ENCODE results near the gene CAMTA1. TPM values are rescaled to one million over a fixed set of nuclear protein-coding genes. Genes with fewer than 3 reads are reported as not detected.

The CAMTA1 gene
- polyA plus RNA-seq, 1 donor from 2014 or later = 162 TPM

- H3K9me3 ChIP-seq (ENCODE audit: low read length) = no peaks in the 10 kb centered on the region
- no peaks in the 10 kb centered on the region for H4K20me1 ChIP-seq (ENCODE audit: insufficient read depth)
- no peak overlapping the region for H2AFZ ChIP-seq (ENCODE audit: low read depth, low read length)
- no peak overlapping the region for H3K9ac ChIP-seq (ENCODE audit: low read length)
- peaks cover 3% of the 10 kb centered on the region for H3K79me2 ChIP-seq (replicated peaks; ENCODE audit: insufficient read depth, low read length)
- no peaks in the 10 kb centered on the region for H3F3A ChIP-seq (ENCODE audit: insufficient read depth, low read length, poor library complexity, severe bottlenecking)
- no peaks in the 10 kb centered on the region for H3K36me3 ChIP-seq (ENCODE audit: insufficient read depth, low read length)
- H3K9me2 ChIP-seq (ENCODE audit: insufficient read depth, low read length) = no peaks in the 10 kb centered on the region
- no peak for TF ChIP-seq TAF1 (IDR thresholded peaks at IDR 0.05; ENCODE audit: low read depth)
- no peak for TF ChIP-seq RAD21 (conservative IDR thresholded peaks at IDR 0.05)
- TF ChIP-seq SMC3 (conservative IDR thresholded peaks at IDR 0.05; ENCODE audit: poor library complexity) = no peak
- TF ChIP-seq, protein P1, sequence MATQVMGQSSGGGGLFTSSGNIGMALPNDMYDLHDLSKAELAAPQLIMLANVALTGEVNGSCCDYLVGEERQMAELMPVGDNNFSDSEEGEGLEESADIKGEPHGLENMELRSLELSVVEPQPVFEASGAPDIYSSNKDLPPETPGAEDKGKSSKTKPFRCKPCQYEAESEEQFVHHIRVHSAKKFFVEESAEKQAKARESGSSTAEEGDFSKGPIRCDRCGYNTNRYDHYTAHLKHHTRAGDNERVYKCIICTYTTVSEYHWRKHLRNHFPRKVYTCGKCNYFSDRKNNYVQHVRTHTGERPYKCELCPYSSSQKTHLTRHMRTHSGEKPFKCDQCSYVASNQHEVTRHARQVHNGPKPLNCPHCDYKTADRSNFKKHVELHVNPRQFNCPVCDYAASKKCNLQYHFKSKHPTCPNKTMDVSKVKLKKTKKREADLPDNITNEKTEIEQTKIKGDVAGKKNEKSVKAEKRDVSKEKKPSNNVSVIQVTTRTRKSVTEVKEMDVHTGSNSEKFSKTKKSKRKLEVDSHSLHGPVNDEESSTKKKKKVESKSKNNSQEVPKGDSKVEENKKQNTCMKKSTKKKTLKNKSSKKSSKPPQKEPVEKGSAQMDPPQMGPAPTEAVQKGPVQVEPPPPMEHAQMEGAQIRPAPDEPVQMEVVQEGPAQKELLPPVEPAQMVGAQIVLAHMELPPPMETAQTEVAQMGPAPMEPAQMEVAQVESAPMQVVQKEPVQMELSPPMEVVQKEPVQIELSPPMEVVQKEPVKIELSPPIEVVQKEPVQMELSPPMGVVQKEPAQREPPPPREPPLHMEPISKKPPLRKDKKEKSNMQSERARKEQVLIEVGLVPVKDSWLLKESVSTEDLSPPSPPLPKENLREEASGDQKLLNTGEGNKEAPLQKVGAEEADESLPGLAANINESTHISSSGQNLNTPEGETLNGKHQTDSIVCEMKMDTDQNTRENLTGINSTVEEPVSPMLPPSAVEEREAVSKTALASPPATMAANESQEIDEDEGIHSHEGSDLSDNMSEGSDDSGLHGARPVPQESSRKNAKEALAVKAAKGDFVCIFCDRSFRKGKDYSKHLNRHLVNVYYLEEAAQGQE (IDR thresholded peaks at IDR 0.05; ENCODE audit: borderline replicate concordance) = no peak
- no peak for TF ChIP-seq EP300 (conservative IDR thresholded peaks at IDR 0.05; ENCODE audit: poor library complexity, severe bottlenecking)
- no peak for TF ChIP-seq MXI1 (conservative IDR thresholded peaks at IDR 0.05; ENCODE audit: poor library complexity, severe bottlenecking)
- TF ChIP-seq CTCF (IDR thresholded peaks at IDR 0.05; ENCODE audit: poor library complexity, severe bottlenecking) = no peak
- TF ChIP-seq POLR2AphosphoS5 (IDR thresholded peaks at IDR 0.05) = no peak
- no peak for TF ChIP-seq EZH2 (IDR thresholded peaks at IDR 0.05; ENCODE audit: borderline replicate concordance, insufficient read depth, low read length, poor library complexity, severe bottlenecking)
- no peak overlapping the region for H3K27ac ChIP-seq (ENCODE audit: low read length)
- H3K27me3 ChIP-seq (ENCODE audit: insufficient read depth, low read depth, low read length) = no peaks in the 10 kb centered on the region
- no peak overlapping the region for H3K4me2 ChIP-seq (ENCODE audit: low read length)
- no peak overlapping the region for H3K4me3 ChIP-seq (ENCODE audit: low read length)
Observed at GRCh38 chr1:6832531-6833188, 47.4 kb downstream of the CAMTA1 start.

- Histone ChIP-seq H3K9me3 (ENCODE audit: low read length) (no peaks in the 10 kb centered on the region), H3F3A (ENCODE audit: insufficient read depth, low read length, poor library complexity, severe bottlenecking) (no peaks in the 10 kb centered on the region), H3K27me3 (ENCODE audit: insufficient read depth, low read depth, low read length) (no peaks in the 10 kb centered on the region), H4K20me1 (ENCODE audit: insufficient read depth) (no peaks in the 10 kb centered on the region), H3K9me2 (ENCODE audit: insufficient read depth, low read length) (no peaks in the 10 kb centered on the region), H3K79me2 (replicated peaks; ENCODE audit: insufficient read depth, low read length) (peaks cover 3% of the 10 kb centered on the region), H3K4me2 (ENCODE audit: low read length) (no peak overlapping the region), H3K9ac (ENCODE audit: low read length) (no peak overlapping the region), H3K36me3 (ENCODE audit: insufficient read depth, low read length) (no peaks in the 10 kb centered on the region), H3K27ac (ENCODE audit: low read length) (no peak overlapping the region), H3K4me3 (ENCODE audit: low read length) (no peak overlapping the region), H2AFZ (ENCODE audit: low read depth, low read length) (no peak overlapping the region)
- no peak for TF ChIP-seq RAD21 (conservative IDR thresholded peaks at IDR 0.05)
- TF ChIP-seq, protein P1 (IDR thresholded peaks at IDR 0.05; ENCODE audit: borderline replicate concordance) = no peak
- no peak for TF ChIP-seq EZH2 (IDR thresholded peaks at IDR 0.05; ENCODE audit: borderline replicate concordance, insufficient read depth, low read length, poor library complexity, severe bottlenecking)
- TF ChIP-seq SMC3 (conservative IDR thresholded peaks at IDR 0.05; ENCODE audit: poor library complexity) = no peak
- TF ChIP-seq EP300 (conservative IDR thresholded peaks at IDR 0.05; ENCODE audit: poor library complexity, severe bottlenecking) = no peak
- no peak for TF ChIP-seq POLR2AphosphoS5 (IDR thresholded peaks at IDR 0.05)
- TF ChIP-seq MXI1 (conservative IDR thresholded peaks at IDR 0.05; ENCODE audit: poor library complexity, severe bottlenecking) = no peak
- TF ChIP-seq CTCF (IDR thresholded peaks at IDR 0.05; ENCODE audit: poor library complexity, severe bottlenecking) = no peak
- no peak for TF ChIP-seq TAF1 (IDR thresholded peaks at IDR 0.05; ENCODE audit: low read depth)
Observed at GRCh38 chr1:6833804-6834203, 48.5 kb downstream of the CAMTA1 start.

Data from neural cell (in vitro differentiated cells).